ENCODE measurements around the gene GNRHR.
A peak's percentile ranks its signal among the peaks of the same experiment; 100 is the strongest.

Gene GNRHR

DNA sequence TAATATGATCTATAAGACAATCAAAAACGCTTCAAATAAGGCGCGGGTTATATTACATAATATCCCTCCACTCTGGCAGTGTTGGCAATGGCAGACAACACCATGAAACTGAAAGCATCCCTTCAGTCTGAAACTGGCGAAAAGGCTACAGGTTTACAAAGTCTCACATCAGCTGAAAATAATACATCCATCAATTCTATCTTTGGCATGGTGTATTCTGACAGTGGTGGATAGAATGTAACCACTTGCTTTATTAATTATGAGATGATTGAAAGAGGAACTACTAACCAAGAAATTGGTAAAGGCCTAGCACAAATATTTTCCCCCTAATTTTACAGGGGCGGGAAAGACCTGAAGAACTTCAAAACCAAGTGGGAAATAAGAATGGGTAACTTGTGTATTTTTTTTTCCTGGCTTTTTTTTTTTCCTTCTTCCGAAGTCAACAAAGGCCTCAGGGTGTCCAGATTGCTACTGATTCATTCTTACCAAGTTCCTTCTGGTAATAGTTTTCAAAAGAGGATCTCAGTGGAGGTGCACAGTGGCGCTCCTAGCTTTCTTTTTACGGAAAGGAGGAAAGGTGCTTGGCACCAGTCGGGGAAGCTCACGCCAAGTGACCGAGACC, 54.0 kb downstream of the GNRHR start:
- DNase-seq: peak; percentile 65

DNA sequence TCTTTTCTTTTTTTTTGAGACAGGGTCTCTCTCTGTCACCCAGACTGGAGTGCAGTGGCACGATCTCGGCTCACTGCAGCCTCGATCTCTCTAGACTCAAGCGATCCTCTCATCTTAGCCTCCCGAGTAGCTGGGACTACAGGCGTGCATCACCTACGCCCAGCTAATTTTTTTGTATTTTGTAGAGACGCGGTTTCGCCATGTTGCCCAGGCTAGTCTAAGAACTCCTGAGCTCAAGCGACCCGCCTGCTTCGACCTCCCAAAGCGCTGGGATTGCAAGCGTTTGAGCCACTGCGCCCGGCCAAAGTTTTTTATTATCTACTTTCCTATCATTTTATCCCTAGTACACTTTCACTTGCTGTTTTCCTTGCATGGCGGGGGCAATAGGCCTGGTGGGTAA, 54.6 kb downstream of the GNRHR start:
- DNase-seq: no peak

DNA sequence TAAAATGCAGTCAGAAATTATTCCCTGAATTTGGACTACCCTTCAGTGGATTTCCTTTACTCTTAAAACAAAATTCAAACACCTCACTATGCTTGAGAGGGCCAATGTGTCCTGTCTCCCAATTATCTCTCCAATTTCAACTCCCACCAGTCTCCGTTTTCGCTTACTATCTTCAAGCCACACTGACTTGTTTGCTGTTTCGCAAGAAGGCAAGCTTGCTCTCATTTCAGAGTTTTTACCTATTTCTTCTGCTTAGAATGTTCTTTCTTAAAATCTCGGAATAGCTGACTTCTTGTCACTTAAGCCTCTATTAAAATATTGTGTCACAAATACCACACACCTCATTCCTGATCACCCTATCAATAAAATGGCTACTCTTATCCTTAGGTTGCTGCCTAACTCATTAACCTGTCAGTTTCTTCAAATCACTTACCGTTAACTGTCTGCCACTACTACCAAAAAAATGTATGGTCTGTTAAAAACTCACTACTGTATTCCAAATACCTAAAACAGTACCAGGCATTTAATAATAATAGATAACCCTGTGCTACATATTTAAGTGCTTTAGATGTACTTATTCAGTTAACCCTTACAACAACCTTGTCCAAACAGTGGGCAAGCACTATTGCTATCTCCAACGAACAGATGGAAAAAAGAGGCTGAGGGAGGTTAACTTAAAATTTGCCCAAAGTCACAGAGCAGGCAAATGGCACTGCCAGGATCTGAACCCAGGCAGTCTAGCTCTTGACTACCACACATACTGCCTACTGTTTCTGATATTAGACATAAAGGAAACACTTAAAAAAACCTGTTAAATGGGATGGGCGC, 56.1 kb downstream of the GNRHR start:
- DNase-seq: no peak

DNA sequence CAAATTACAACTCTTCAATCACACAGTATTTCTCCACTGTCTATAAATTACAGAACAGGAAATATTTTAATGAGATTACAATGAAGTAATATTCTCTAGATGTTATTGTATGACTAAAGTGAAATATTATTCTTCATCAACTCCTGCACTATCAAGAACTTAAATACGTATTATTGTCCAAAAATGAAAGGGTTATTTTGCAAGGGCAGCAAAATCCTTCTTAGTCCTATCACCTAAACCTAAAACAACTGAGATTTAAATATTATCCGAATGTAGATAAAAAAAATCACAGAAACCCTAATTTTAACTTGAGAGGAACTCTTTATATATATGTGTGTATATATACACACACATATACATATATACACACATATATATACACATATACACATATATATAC, 58.1 kb downstream of the GNRHR start:
- no peak for DNase-seq

DNA sequence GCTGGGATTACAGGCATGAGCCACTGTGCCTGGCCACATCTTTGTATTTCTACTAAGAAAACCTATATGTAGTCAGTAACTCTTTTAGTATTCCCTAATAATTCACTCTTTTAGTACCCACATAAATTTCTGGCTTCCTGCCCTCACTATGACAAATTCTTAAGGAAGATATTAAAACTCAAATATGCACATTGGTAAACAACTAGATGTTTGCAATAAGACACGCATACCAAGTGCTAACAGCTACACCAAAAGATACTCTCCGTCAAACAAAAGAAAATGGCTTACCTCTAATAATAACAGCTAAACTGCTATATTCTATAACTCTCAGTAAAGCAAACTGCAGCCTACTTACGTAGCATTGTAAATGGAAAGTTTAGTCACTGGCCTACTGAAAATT, 59.5 kb downstream of the GNRHR start:
- DNase-seq: no peak

DNA sequence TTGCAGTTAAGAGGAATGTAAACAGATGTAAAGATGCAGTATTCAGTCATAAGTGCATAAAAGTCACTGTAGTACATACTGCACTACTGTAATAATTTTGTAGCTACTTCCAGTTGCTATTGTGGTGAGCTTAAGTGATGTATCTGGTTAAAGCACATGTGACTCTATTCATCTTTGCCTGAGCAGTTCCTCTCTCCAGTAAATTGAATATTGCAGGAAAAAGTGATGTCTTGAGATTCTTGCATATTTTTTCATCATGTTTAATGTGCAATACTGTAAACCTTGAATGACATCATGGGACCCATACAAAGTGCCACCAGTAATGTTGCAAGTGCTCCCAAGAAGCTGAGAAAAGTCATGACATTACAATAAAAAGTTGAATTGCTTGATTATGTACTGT, 62.9 kb downstream of the GNRHR start:
- DNase-seq: no peak

All from NCI-H82 (cell line).